HG03064 (cell line): Measurements from ENCODE around the gene ATAD2B.
A peak's percentile ranks its signal among the peaks of the same experiment; 100 is the strongest.

Experiments
- ATAC-seq: cut with Tn5 transposase; IDR thresholded peaks from one replicate; pipeline ENCODE4 v1.9.1; 2021; ENCODE audit warnings: low read depth; ENCODE audit not compliant: unreplicated experiment

ATAD2B gene

GRCh38 chr2:23915327-23915726, 11.6 kb downstream of the ATAD2B start:
- no peak for ATAC-seq

DNA sequence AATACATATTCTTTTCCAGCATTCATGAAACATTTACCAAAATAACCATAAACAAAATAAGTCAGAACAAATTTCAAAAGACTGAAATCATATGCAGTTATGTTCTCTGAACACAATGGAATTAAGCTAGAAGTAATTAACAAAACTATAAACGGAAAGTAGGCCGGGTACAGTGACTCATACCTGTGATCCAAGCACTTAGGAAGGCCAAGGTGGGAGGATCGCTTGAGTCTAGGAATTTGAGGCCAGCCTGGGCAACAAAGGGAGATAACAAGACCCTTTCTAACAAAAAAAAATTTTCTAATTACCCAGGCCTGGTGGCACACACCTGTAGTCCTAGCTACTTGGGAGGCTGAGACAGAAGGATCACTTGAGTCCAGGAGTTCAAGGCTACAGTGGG, 14.9 kb downstream of the ATAD2B start:
- ATAC-seq, result no peak

- ATAC-seq, result no peak
Measured at GRCh38 chr2:23905155-23905554, 21.8 kb downstream of the ATAD2B start.

DNA sequence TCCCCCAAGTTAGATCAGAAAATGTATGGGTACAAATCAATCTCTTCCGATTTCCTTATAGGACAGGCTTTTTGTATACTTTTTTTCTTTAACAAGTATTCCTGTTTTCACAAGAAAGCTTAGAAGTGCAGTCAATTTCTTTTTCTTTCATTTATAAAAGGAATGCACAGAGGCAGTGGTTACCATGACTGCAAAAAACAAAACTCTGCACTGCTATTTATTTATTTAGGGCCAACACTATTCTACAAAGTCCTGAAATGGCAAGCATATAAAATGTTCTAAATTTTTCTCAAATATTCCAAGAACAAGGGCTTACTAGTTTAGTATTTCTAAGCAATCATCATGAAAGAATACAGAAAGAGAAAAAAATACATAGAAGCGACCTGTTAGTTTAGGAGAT, 22.2 kb downstream of the ATAD2B start:
- ATAC-seq, result no peak

DNA sequence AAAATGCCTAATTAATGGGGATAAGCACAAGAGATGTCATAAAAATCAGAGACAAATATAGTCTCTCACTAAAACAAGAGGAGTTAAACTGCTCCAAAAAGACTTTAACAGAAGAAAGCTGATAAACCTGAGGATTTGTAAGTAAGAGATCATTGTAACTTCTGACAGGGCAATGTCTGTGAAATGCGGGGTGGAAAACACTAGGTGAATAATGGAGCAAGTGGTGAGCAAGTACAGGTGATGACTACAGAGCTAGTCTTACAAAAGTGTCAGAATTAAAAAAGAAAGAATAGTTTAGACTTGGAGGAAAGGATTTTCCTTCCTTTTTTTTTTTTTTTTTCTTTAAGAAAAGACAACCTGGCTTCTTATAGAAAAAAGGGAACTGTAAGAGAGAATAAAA, 22.7 kb downstream of the ATAD2B start:
- ATAC-seq, result no peak

DNA sequence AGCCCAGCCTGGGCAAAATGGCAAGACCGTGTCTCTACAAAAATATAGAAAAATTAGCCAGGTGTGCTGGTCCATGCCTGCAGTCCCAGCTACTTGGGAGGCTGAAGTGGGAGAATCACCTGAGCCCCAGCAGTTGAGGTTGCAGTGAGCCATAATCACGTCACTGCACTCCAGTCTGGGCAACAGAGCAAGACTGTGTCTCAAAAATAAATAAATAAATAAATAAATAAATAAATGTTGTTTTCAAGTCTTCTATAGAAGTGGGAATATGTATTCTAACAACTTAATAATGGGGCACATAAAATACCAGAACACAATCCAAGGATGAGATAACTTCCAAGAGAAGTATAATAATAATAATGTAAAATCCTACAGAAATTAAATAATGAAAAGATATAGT, 23.9 kb downstream of the ATAD2B start:
- no peak for ATAC-seq

GRCh38 chr2:23901966-23902846, 24.7 kb downstream of the ATAD2B start:
- no peak for ATAC-seq

DNA sequence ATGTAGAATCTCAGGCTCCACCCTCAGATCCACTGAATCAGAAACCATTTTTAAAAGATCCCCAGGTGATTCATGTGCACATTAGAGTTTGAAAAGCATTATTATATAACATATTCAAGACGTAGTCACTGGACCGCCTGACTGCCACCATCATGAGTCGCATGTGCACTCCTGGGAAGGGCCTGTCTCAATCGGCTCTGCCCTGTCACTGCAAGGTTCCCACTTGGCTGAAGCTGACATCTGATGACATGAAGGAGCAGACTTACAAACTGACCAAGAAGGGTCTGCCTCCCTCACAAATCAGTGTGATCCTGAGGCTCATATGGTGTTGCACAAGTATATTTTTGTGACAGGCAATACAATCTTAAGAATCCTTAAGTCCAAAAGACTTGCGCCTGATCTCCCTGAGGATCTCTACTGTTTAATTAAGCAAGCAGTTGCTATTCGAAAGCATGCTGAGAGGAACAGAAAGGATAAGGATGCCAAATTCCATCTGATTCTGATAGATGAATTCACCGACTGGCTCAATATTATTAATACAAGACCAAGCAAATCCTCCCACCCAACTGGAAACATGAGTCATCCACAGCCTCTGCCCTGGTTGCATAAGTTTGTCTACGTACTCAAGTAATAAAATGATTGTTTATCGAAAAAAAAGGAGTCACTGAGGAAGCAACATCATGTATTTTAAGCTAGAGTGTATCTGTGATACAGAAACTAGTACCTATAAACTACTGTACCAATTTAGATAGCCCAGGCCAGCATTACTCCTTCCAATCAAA, 26.2 kb downstream of the ATAD2B start:
- ATAC-seq, result no peak

- ATAC-seq, result no peak
Measured at GRCh38 chr2:23900133-23900532, 26.8 kb downstream of the ATAD2B start.

DNA sequence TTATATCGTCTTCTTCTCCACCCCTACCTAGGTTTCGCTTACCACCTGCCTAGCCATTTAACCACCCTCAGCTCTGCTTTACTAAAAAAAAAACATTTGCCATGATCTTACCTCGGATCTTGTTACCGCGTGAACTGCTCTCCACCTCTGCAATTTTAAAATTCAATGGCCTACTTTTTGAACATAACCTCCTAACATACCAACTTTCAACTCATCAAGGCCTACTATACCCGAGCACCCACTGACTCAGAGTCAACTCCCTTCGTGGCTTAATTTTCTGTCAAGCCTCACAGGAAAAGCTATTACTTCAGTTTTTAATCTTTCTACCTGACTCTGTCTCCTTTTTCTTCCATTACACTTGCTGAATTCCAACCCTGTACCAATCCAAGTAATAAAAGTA, 55.7 kb downstream of the ATAD2B start:
- ATAC-seq, result no peak

DNA sequence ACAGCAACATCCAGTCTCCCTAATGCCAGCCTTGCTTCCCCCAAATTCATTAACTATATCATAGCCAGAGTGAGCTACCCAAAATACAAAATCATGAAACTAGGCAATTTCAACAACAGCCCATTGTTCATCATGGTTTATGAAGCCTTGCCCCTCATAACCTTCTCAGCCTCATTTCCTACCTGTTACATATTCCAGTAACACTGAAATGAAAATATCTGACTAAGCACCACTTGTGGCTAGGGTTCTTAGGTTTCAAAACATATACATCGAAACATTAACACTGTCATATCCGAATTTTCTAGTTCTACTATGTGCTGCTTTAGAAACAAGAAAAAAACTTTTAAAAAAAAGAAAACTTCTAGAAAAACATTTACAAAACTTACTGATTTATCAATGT, 59.5 kb downstream of the ATAD2B start:
- ATAC-seq, result no peak

DNA sequence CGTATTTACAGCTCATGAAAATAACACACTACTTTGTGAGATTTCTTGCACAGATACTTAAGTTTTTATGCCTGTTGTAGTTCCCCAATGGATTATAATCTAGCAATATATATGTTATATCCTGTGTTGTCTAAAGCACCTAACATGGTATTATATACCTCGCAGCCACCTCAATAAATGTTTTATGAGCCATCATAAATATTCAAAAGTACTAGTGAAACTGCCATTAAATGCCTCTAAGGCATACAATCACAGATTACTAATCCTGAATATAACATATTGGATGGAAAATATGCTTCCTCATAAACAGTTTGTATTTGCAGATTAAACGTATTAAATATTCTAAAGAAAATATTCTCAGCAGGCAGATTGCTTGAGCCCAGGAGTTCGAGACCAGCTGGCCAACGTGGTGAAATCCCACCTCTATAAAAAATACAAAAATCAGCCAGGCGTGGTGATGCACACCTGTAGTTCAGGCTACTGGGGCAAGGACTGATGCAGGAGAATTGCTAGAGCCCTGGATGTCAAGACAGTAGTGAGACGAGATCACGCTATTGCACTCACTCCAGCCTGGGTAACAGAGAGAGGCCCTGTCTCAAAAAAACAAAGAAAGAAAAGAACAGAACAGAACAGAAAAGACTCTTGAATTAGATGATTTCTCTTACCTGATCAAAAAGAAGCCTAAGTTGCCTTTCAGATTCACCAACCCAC, 64.1 kb downstream of the ATAD2B start:
- no peak for ATAC-seq

DNA sequence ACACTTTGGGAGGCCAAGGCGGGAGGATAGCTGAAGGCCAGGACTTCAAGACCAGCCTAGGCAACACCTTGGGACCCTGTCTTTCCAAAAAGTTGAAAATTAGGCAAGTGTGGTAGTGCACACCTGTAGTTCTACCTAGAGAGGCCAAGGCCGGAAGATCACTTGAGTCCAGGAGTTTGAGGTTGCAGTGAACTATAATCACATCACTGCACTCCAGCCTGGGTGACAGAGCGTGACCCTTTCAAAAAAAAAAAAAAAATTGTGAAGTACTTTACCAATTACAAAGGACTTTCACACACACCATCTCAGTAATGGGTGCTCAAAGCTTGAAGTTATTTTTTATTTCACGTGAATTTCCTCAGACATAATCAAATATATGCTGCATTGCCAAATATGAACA, 65.0 kb downstream of the ATAD2B start:
- no peak for ATAC-seq

GRCh38 chr2:23859983-23860382, 66.9 kb downstream of the ATAD2B start:
- ATAC-seq, result no peak

DNA sequence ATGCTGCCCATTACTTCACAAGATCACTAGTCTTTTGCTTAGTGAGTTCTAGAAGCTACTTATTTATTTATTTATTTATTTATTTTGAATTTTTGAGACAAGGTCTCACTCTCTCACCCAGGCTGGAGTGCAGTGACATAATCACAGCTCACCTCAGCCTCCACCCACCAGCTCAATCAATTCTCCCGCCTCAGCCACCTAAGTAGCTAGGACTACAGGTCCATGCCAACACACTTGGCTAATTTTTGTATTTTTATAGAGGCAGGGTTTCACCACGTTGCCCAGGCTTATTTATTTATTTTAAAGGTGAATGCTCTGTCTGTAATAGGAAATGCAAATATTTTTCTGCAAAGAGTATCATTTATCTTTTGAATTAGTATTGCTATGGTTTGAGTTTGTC, 67.7 kb downstream of the ATAD2B start:
- no peak for ATAC-seq

GRCh38 chr2:23850564-23851256, 76.2 kb downstream of the ATAD2B start:
- ATAC-seq, result peak; percentile 77

- no peak for ATAC-seq
Measured at GRCh38 chr2:23844905-23845304, 82.0 kb downstream of the ATAD2B start.

GRCh38 chr2:23843051-23843976, 83.6 kb downstream of the ATAD2B start:
- no peak for ATAC-seq

GRCh38 chr2:23839919-23840578, 86.9 kb downstream of the ATAD2B start:
- ATAC-seq, result no peak
